Muscle layer of duodenum (tissue), 2 donors: ENCODE results near the gene RALY.

Source experiments
- H3K27ac ChIP-seq: one replicate; pipeline ENCODE4 v1.7.0; 2013; ENCODE audit warnings: mild to moderate bottlenecking, low read length
- H3K27me3 ChIP-seq: one replicate; pipeline ENCODE4 v1.7.0; 2013; ENCODE audit warnings: low read depth, mild to moderate bottlenecking, control low read depth, low read length
- H3K36me3 ChIP-seq, 2 donors: one replicate each; pipeline ENCODE4 v1.7.0; 2013; ENCODE audit warnings: low read length in 2 of 2, control low read depth in 1 of 2, mild to moderate bottlenecking in 1 of 2; ENCODE audit not compliant: insufficient read depth in 2 of 2, control insufficient read depth in 1 of 2
- H3K4me1 ChIP-seq, 2 donors: one replicate each; pipeline ENCODE4 v1.7.0; 2013; ENCODE audit warnings: low read length in 2 of 2, mild to moderate bottlenecking in 2 of 2, control low read depth in 1 of 2, moderate library complexity in 1 of 2; ENCODE audit not compliant: insufficient read depth in 2 of 2, control insufficient read depth in 1 of 2
- H3K4me3 ChIP-seq, 2 donors: one replicate each; pipeline ENCODE4 v1.7.0; 2013; ENCODE audit warnings: low read length in 2 of 2, low read depth in 1 of 2, mild to moderate bottlenecking in 1 of 2
- H3K9me3 ChIP-seq, 2 donors: one replicate each; pipeline ENCODE4 v1.7.0; 2013; ENCODE audit warnings: low read length in 2 of 2, control low read depth in 1 of 2, mild to moderate bottlenecking in 1 of 2; ENCODE audit not compliant: control insufficient read depth in 1 of 2
- donor health status: healthy.

RALY gene

DNA sequence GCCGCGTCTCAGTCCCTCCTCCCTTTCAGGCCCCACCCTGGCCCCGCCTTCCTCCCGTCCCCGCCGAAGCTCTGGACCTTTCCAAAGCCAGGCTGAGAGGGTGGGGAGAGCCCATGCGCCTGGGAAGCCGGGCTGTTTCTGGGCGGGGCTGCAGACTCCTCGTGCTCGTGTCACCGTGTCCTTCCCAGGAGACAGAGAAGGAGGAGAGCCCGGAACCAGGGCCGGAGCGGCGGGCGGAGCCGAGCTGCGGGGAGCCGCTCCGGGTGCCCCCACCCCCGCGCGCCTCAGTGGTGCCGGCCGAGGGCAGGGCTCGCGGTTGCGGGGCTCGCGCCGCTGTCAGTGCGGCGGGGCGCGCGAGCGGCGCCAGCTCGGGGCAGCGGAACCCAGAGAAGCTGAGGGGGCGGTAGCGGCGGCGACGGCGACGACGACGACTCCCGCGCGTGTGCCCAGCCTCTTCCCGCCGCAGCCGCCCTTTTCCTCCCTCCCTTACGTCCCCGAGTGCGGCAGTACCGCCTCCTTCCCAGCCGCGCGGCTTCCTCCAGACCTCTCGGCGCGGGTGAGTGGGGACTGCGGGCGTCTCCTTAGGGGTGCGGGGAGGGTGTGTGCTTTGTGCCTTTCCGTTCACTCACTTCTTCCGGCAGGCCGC is at the start of gene RALY:
RALY (plus strand) TSS at position 336 of the 646 bp plus-strand sequence. CDS start 78,164 bp downstream, outside the sequence.
- Histone ChIP-seq H3K4me1 (peaks cover 13 to 53% of the 10 kb centered on the region in 2 donors), H3K36me3 (peaks cover 0 to 4% of the 10 kb centered on the region in 2 donors), H3K27ac (peak within 1 kb of the TSS; percentile 96)

DNA sequence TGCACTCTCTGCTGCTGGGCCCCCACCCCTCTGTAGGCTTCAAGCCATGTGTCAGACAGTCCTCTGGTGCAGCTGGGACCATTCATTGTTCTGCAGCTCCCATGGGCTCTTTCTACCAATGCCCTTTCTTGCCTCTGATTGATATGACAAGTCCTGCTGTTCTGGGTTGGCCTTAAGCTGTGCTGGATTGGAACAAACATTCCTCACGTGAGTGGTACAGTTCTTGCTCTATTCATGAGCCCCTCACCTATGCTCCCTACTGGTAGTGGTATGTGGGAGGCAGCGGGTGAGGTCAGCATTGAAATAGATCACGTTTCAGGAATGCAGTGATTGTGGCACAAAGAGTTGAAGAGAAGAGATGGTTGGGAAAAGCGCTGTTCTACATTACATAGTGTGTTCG is 48.8 kb upstream of the RALY start:
- peaks cover 16 to 22% of the 10 kb centered on the region in 2 donors for H3K9me3 ChIP-seq
- H3K27me3 ChIP-seq = no peaks in the 10 kb centered on the region
- H3K4me3 ChIP-seq = no peak overlapping the region

More for the DNA sequence above, at the start of gene RALY:
- Histone ChIP-seq H3K27me3 (no peaks in the 10 kb centered on the region), H3K9me3 (no peaks in the 10 kb centered on the region), H3K4me3 (peak within 1 kb of the TSS; percentile 85 to 92)

DNA sequence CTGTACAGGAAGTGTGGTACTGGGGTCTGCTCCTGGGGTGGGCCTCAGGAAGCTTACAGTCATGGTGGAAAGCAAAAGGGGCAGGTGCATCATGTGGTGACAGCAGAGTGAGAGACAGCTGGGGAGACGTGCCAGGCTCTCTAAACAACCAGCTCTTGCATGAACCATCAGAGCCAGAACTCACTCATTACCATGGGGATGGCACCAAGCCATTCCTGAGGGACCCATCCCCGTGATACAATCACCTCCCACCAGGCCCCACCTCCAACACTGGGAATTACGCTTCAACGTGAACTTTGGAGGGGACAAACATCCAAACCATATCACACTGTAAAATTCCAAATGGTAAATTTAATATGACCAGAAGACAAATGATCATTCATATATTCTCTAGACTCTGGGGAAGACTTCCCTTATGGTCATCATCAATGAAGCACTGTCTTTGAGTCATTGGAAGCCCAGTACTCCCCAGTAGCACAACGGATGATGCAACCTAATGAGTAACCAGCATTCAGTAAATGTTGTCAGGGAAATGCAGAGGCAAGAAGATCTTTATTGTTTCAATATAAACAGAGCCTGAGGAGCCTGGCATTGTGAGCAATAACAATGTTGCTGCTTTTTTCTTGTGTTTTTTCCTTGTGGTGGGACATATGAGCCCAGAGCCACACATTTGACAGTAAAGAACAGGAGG is 48.2 kb upstream of the RALY start:
- Histone ChIP-seq H3K4me1 (no peaks in the 10 kb centered on the region), H3K4me3 (no peak overlapping the region), H3K27me3 (no peaks in the 10 kb centered on the region), H3K9me3 (peaks cover 16 to 22% of the 10 kb centered on the region in 2 donors), H3K36me3 (no peaks in the 10 kb centered on the region), H3K27ac (no peak overlapping the region)

More for the DNA sequence above, 48.8 kb upstream of the RALY start:
- no peak overlapping the region for H3K27ac ChIP-seq
- no peaks in the 10 kb centered on the region for H3K36me3 ChIP-seq
- H3K4me1 ChIP-seq = no peaks in the 10 kb centered on the region

DNA sequence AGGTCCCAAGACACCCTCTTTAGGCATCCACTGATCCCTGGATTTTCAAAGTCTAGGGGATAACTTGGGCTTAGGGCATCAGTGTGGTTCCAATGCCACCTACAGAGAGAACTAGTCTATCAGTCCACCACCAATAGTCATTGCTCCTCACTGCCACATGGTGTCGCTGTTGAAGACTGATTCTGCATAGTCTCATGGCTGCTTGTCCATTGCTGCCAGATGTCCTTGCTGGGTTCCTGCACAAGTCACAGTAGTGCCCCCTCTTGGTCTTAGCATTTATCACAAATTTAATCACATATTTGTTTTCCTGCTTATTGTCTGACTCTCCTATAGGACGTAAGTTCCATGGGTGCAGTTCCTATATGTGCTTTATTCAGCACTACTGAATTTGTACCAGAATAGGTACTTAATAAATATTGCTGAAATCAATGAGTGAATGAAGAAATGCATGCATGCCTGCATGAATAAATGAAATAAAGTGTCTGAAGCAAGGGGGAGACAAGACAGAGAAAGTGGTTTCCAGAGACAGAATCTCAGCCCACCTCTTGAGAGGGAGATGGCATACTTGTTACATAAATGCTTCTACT is 45.9 kb upstream of the RALY start:
- Histone ChIP-seq H3K9me3 (peaks cover 16 to 22% of the 10 kb centered on the region in 2 donors), H3K27ac (no peak overlapping the region), H3K36me3 (no peaks in the 10 kb centered on the region), H3K4me3 (no peak overlapping the region), H3K27me3 (no peaks in the 10 kb centered on the region), H3K4me1 (no peaks in the 10 kb centered on the region)

DNA sequence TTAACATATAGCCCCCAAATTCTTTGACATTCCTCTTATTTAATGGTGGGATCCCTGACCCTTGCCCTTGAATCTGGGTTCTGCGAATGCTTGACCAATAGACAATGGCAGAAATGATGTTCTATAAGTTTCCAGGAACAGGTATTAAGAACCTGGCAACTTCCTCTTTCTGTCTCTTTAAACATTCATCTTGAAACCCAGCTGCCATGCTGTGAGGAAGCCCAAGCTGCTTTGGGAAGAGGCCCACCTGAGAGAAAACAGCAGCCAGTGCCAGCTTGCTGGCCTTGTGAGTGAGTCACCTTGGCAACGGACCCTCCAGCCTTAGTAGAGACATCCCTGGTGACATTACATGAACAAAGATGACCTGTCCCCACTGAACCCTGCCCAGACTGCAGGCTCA is 45.2 kb upstream of the RALY start:
- no peaks in the 10 kb centered on the region for H3K27me3 ChIP-seq
- H3K36me3 ChIP-seq = no peaks in the 10 kb centered on the region
- no peaks in the 10 kb centered on the region for H3K4me1 ChIP-seq
- H3K9me3 ChIP-seq = peaks cover 16 to 22% of the 10 kb centered on the region in 2 donors
- H3K27ac ChIP-seq = no peak overlapping the region
- peak overlapping the region in 1 of 2 donors; percentile 41 for H3K4me3 ChIP-seq

DNA sequence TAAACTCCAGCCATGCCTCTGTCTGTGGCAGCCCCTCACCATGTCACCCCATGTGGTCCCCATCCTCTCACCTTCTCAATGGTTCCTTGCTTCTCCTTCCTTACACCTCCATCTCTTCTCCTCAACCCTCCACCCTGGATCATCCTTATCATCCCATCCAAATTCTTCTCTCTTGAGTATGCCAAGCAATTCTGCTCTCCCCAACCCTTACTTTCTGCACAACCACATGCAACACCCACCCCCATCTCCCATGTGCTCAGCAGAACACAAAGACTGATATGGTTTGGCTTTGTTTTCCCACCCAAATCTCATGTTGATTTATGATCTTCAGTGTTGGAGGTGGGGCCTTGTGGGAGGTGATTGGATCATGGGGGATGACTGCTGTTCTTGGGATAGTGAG is 42.5 kb upstream of the RALY start:
- no peaks in the 10 kb centered on the region for H3K27me3 ChIP-seq
- H3K36me3 ChIP-seq = no peaks in the 10 kb centered on the region
- H3K4me3 ChIP-seq = no peak overlapping the region
- H3K4me1 ChIP-seq = no peaks in the 10 kb centered on the region
- H3K9me3 ChIP-seq = peaks cover 16 to 22% of the 10 kb centered on the region in 2 donors
- H3K27ac ChIP-seq = no peak overlapping the region

DNA sequence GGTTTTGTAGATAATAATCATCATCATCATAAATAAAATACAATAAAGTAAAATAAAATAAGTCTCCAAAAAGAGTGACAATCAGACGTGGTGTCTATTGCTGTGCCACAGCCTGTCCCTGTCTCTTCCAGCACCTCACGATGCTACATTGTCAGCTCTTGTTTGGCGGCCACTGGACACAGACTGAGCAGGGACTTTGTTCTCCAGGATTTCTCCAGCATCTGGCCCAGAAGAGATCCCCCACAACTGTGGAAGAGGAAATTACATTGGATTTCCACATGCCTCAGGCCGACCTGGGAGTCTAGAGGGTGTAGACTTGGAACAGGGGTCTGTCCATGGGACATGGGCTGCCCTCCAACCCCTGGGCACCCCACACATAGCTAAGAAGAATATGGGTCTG is 39.2 kb upstream of the RALY start:
- no peak overlapping the region for H3K27ac ChIP-seq
- H3K36me3 ChIP-seq = no peaks in the 10 kb centered on the region
- H3K4me3 ChIP-seq = no peak overlapping the region
- H3K4me1 ChIP-seq = no peaks in the 10 kb centered on the region
- H3K27me3 ChIP-seq = no peaks in the 10 kb centered on the region
- peaks cover 0 to 3% of the 10 kb centered on the region in 2 donors for H3K9me3 ChIP-seq

DNA sequence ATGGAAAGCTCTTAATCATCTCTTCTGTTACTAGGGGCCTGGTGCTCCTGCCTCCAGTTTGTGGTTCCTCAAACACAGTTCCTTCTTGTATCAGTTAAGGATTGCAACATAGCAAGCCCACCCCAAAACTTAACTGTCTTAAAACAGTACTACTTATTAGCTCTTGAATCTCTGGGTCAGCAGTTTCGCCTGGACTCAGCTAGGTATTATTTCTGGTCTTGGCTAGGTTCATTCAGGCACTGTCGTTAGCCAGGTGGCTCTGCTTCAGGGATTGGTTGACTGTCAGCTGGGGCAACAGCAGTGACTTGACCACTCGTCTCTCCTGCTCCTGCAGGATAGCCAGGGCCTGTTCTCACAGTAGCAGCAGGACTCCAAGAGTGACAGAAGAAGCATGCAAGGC is 30.0 kb upstream of the RALY start:
- H3K9me3 ChIP-seq = no peaks in the 10 kb centered on the region
- no peak overlapping the region for H3K27ac ChIP-seq
- no peaks in the 10 kb centered on the region for H3K27me3 ChIP-seq
- peaks cover 0 to 9% of the 10 kb centered on the region in 2 donors for H3K4me1 ChIP-seq
- H3K4me3 ChIP-seq = no peak overlapping the region
- H3K36me3 ChIP-seq = no peaks in the 10 kb centered on the region

DNA sequence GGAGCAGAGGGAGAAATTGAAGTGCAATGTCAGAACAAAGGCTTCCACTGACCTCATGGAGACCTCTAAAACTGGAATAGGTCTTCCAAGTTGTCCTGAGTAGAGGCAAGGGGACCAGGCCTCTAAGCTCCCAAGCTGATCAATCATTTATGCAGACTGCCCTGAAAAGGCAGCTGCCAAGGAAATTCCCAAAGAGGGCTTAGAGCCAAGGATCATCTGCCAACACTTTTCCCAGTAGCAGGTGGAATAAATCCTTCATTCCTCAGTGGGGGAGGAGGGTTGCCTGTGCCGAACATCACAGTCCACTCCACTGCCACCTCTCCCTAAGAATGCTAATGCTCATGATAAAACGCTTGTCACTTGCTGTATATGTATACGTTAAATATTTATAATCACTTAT is 29.3 kb upstream of the RALY start:
- no peaks in the 10 kb centered on the region for H3K9me3 ChIP-seq
- H3K36me3 ChIP-seq = no peaks in the 10 kb centered on the region
- no peak overlapping the region for H3K4me3 ChIP-seq
- no peak overlapping the region for H3K27ac ChIP-seq
- H3K27me3 ChIP-seq = no peaks in the 10 kb centered on the region
- H3K4me1 ChIP-seq = peaks cover 0 to 9% of the 10 kb centered on the region in 2 donors

DNA sequence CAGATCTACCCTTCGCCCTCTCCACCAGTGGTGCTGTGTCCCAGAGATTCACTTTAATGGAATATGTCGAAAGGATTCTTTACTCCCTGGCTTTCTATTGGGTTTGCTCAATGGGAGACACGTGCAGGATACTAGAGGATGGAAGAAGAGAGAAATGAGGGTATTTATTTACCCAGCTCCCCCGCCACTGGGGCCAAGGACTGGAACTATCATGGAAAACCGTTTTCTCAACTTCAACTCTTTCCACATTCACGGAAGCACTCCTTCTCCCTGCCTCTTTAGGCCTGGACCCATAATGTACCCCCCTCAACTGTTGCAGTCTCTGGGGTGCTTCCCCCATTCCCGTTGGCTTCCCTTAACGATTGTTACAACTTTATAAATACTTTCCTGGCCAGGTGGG is 26.6 kb upstream of the RALY start:
- no peaks in the 10 kb centered on the region for H3K36me3 ChIP-seq
- no peaks in the 10 kb centered on the region for H3K27me3 ChIP-seq
- no peaks in the 10 kb centered on the region for H3K9me3 ChIP-seq
- H3K27ac ChIP-seq = no peak overlapping the region
- no peak overlapping the region for H3K4me3 ChIP-seq
- peaks cover 0 to 9% of the 10 kb centered on the region in 2 donors for H3K4me1 ChIP-seq

DNA sequence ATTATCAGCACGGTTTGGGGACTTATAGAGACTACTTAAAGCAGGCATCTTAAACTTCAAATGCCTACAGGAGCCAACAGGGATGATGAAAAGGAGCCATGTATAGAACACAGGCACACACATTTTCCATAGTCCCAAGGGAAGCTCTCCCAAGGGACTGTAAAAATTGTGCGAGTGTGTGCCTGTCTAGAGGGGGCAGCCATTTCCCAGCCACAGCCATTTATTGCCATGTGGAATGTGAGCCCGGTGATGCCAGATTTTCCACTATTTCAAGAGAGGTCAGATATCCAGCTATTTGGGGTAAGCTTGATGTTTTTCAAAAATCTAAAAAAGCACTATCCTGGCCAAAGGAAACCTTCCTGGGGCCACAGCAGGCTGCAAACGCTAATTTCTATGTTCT is 24.1 kb upstream of the RALY start:
- Histone ChIP-seq H3K4me3 (no peak overlapping the region), H3K36me3 (no peaks in the 10 kb centered on the region), H3K27me3 (no peaks in the 10 kb centered on the region), H3K9me3 (no peaks in the 10 kb centered on the region), H3K27ac (no peak overlapping the region), H3K4me1 (peaks cover 0 to 4% of the 10 kb centered on the region in 2 donors)
